HepG2 (cell line): ENCODE results near the gene STYXL1. TPM values are rescaled to one million over a fixed set of nuclear protein-coding genes. Genes with fewer than 3 reads are reported as not detected.
A peak's percentile ranks its signal among the peaks of the same experiment; 100 is the strongest.

ENCODE experiments used
- ATF7 ChIP-seq, 2 experiments: fragments of 450-650 bp in 1 of 2; sonication (generic) in 1 of 2; formaldehyde crosslinking in 1 of 2; IDR thresholded peaks; 2 replicates each; pipeline versions ENCODE4 v1.4.0 to v1.6.1; 2016 to 2020; ENCODE audit warnings: antibody characterized with exemption in 1 of 2, mild to moderate bottlenecking in 1 of 2, missing genetic modification reagents in 1 of 2
- MBNL3 ChIP-seq: fragments of 250-450 bp; sonication (Bioruptor Pico); conservative IDR thresholded peaks from 2 replicates; pipeline ENCODE4 v1.8.0; 2022; ENCODE audit warnings: mild to moderate bottlenecking, inconsistent platforms
- NCOR1 ChIP-seq: fragments of 200-600 bp; sonication (generic); IDR thresholded peaks from 2 replicates; pipeline ENCODE4 v1.7.0; 2017; ENCODE audit warnings: antibody characterized with exemption, low read length, borderline replicate concordance
- SETDB1 ChIP-seq: sonication (generic); formaldehyde crosslinking; IDR thresholded peaks from 2 replicates; pipeline ENCODE4 v1.5.1; 2020; ENCODE audit warnings: missing genetic modification reagents, mild to moderate bottlenecking, borderline replicate concordance
- THRA ChIP-seq: sonication (generic); formaldehyde crosslinking; IDR thresholded peaks from 2 replicates; pipeline ENCODE4 v1.4.0; 2020; ENCODE audit warnings: missing genetic modification reagents, borderline replicate concordance
- XRCC5 ChIP-seq: fragments of 200-400 bp; formaldehyde crosslinking; optimal IDR thresholded peaks from 2 replicates; pipeline ENCODE3; 2017; ENCODE audit warnings: mild to moderate bottlenecking, low read length
- ZBTB21 ChIP-seq: sonication (generic); formaldehyde crosslinking; IDR thresholded peaks from 2 replicates; pipeline ENCODE4 v1.4.0; 2020; ENCODE audit warnings: missing genetic modification reagents
- ZBTB42 ChIP-seq: sonication (generic); formaldehyde crosslinking; IDR thresholded peaks from 2 replicates; pipeline ENCODE4 v1.5.0; 2020; ENCODE audit warnings: mild to moderate bottlenecking, missing genetic modification reagents
- ZFP62 ChIP-seq: sonication (generic); formaldehyde crosslinking; IDR thresholded peaks from 2 replicates; pipeline ENCODE4 v1.4.0; 2020; ENCODE audit warnings: missing genetic modification reagents
- ZNF292 ChIP-seq: sonication (generic); formaldehyde crosslinking; IDR thresholded peaks from 2 replicates; pipeline ENCODE4 v1.8.1; 2022; ENCODE audit warnings: mild to moderate bottlenecking, low read depth, missing genetic modification reagents, borderline replicate concordance
- ZNF350 ChIP-seq: sonication (generic); formaldehyde crosslinking; IDR thresholded peaks from 2 replicates; pipeline ENCODE4 v1.4.0; 2020; ENCODE audit warnings: mild to moderate bottlenecking, low read depth, missing genetic modification reagents, borderline replicate concordance
- polyA plus RNA-seq, 8 experiments: library from polyadenylated mRNA; depleted of rRNA in 3 of 8; stranded (reverse) in 7 of 8; unstranded in 1 of 8; fragments of >200 nt; fragmentation: Illumina TruSeq in 4 of 8; extraction: Trizol in 4 of 8; gene quantifications; 2 replicates each; pipeline versions ENCODE4 v1.2.1 to v1.2.3, GENCODE V29; 2011 to 2016; ENCODE audit warnings: low read depth in 4 of 8, missing spikeins in 1 of 8, mixed read lengths in 1 of 8; ENCODE audit not compliant: insufficient read depth in 1 of 8
- total RNA-seq, 5 experiments: library from RNA; depleted of rRNA; stranded (reverse); fragments of >200 nt; fragmentation: Illumina TruSeq; extraction: Trizol; gene quantifications; 2 replicates each; pipeline ENCODE4 v1.2.3, GENCODE V29; 2016; ENCODE audit warnings: low read depth in 1 of 5
- TF ChIP-seq, protein P1 (sequence below): sonication (generic); formaldehyde crosslinking; IDR thresholded peaks from 2 replicates; pipeline ENCODE4 v1.8.1; 2023; ENCODE audit warnings: mild to moderate bottlenecking, missing genetic modification reagents, borderline replicate concordance
- TF ChIP-seq, protein P2 (sequence below): sonication (generic); formaldehyde crosslinking; IDR thresholded peaks from 2 replicates; pipeline ENCODE4 v1.5.1; 2020; ENCODE audit warnings: mild to moderate bottlenecking, missing genetic modification reagents, moderate library complexity
- TF ChIP-seq, protein P3 (sequence below): sonication (generic); formaldehyde crosslinking; IDR thresholded peaks from 2 replicates; pipeline ENCODE4 v1.4.0; 2020; ENCODE audit warnings: missing genetic modification reagents
- TF ChIP-seq, protein P4 (sequence below): IDR thresholded peaks from 2 replicates; pipeline ENCODE4 v1.6.1; 2016; ENCODE audit warnings: mild to moderate bottlenecking
- TF ChIP-seq, protein P5 (sequence below): sonication (generic); formaldehyde crosslinking; IDR thresholded peaks from 2 replicates; pipeline ENCODE4 v1.8.0; 2022; ENCODE audit warnings: mild to moderate bottlenecking, missing genetic modification reagents, moderate library complexity

STYXL1 gene
- total and polyA plus RNA-seq, 2 of the 13 experiments (the other 11 are each of a cell fraction or from before 2014, with no cell fraction given), result 23.9 to 38.3 TPM

- TF ChIP-seq ZBTB42 (CRISPR knock-in tag), result no peak
- peak; percentile 39; the same call in 1 of the 2 replicates for TF ChIP-seq NCOR1
- no peak for TF ChIP-seq XRCC5
- TF ChIP-seq ZNF350 (CRISPR knock-in tag), result peak; percentile 57; the same call in 1 of the 2 replicates
- no peak; the same call in 1 of the 2 replicates for TF ChIP-seq ZNF292 (CRISPR knock-in tag)
- TF ChIP-seq, protein P1, sequence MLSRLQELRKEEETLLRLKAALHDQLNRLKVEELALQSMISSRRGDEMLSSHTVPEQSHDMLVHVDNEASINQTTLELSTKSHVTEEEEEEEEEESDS (CRISPR knock-in tag), result no peak
- no peak for TF ChIP-seq MBNL3 (CRISPR knock-in tag)
- TF ChIP-seq, protein P2, sequence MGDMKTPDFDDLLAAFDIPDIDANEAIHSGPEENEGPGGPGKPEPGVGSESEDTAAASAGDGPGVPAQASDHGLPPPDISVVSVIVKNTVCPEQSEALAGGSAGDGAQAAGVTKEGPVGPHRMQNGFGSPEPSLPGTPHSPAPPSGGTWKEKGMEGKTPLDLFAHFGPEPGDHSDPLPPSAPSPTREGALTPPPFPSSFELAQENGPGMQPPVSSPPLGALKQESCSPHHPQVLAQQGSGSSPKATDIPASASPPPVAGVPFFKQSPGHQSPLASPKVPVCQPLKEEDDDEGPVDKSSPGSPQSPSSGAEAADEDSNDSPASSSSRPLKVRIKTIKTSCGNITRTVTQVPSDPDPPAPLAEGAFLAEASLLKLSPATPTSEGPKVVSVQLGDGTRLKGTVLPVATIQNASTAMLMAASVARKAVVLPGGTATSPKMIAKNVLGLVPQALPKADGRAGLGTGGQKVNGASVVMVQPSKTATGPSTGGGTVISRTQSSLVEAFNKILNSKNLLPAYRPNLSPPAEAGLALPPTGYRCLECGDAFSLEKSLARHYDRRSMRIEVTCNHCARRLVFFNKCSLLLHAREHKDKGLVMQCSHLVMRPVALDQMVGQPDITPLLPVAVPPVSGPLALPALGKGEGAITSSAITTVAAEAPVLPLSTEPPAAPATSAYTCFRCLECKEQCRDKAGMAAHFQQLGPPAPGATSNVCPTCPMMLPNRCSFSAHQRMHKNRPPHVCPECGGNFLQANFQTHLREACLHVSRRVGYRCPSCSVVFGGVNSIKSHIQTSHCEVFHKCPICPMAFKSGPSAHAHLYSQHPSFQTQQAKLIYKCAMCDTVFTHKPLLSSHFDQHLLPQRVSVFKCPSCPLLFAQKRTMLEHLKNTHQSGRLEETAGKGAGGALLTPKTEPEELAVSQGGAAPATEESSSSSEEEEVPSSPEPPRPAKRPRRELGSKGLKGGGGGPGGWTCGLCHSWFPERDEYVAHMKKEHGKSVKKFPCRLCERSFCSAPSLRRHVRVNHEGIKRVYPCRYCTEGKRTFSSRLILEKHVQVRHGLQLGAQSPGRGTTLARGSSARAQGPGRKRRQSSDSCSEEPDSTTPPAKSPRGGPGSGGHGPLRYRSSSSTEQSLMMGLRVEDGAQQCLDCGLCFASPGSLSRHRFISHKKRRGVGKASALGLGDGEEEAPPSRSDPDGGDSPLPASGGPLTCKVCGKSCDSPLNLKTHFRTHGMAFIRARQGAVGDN, result peak; percentile 87
- TF ChIP-seq, protein P3, sequence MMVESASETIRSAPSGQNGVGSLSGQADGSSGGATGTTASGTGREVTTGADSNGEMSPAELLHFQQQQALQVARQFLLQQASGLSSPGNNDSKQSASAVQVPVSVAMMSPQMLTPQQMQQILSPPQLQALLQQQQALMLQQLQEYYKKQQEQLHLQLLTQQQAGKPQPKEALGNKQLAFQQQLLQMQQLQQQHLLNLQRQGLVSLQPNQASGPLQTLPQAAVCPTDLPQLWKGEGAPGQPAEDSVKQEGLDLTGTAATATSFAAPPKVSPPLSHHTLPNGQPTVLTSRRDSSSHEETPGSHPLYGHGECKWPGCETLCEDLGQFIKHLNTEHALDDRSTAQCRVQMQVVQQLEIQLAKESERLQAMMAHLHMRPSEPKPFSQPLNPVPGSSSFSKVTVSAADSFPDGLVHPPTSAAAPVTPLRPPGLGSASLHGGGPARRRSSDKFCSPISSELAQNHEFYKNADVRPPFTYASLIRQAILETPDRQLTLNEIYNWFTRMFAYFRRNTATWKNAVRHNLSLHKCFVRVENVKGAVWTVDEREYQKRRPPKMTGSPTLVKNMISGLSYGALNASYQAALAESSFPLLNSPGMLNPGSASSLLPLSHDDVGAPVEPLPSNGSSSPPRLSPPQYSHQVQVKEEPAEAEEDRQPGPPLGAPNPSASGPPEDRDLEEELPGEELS, result peak; percentile 34; the same call in 1 of the 2 replicates
- no peak for TF ChIP-seq SETDB1 (CRISPR knock-in tag)
- TF ChIP-seq, protein P4, sequence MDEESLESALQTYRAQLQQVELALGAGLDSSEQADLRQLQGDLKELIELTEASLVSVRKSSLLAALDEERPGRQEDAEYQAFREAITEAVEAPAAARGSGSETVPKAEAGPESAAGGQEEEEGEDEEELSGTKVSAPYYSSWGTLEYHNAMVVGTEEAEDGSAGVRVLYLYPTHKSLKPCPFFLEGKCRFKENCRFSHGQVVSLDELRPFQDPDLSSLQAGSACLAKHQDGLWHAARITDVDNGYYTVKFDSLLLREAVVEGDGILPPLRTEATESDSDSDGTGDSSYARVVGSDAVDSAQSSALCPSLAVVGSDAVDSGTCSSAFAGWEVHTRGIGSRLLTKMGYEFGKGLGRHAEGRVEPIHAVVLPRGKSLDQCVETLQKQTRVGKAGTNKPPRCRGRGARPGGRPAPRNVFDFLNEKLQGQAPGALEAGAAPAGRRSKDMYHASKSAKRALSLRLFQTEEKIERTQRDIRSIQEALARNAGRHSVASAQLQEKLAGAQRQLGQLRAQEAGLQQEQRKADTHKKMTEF (CRISPR knock-in tag), result peak; percentile 62; the same call in 1 of the 2 replicates
- no peak for TF ChIP-seq ZFP62
- TF ChIP-seq THRA (CRISPR knock-in tag), result peak; percentile 70; the same call in 1 of the 2 replicates
- no peak for TF ChIP-seq ATF7 (IDR thresholded peaks at IDR 0.05)
- TF ChIP-seq ATF7 (CRISPR knock-in tag; IDR thresholded peaks at IDR 0.05), result peak; percentile 25; the same call in 1 of the 2 replicates
- no peak for TF ChIP-seq ZBTB21
- TF ChIP-seq, protein P5, sequence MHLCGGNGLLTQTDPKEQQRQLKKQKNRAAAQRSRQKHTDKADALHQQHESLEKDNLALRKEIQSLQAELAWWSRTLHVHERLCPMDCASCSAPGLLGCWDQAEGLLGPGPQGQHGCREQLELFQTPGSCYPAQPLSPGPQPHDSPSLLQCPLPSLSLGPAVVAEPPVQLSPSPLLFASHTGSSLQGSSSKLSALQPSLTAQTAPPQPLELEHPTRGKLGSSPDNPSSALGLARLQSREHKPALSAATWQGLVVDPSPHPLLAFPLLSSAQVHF (CRISPR knock-in tag), result no peak
These were observed 85.0 kb downstream of the STYXL1 start (continued) for GRCh38 chr7:75962607-75963380.
